HepG2 (cell line): Measurements from ENCODE around the gene NFS1. TPM values are rescaled to one million over a fixed set of nuclear protein-coding genes. Genes with fewer than 3 reads are reported as not detected.

Source experiments
- AHDC1 ChIP-seq: sonication (generic); formaldehyde crosslinking; IDR thresholded peaks from 2 replicates; pipeline ENCODE4 v1.5.1; 2020; ENCODE audit warnings: mild to moderate bottlenecking, missing genetic modification reagents, borderline replicate concordance
- GABPB1 ChIP-seq: IDR thresholded peaks from 2 replicates; pipeline ENCODE4 v1.6.1; 2016; ENCODE audit warnings: mild to moderate bottlenecking, missing genetic modification reagents, moderate library complexity, missing compliant biosample characterization
- SOX5 ChIP-seq: IDR thresholded peaks from 2 replicates; pipeline ENCODE4 v1.6.1; 2016; ENCODE audit warnings: borderline replicate concordance
- ZFP36 ChIP-seq: fragments of 150-350 bp; IDR thresholded peaks from 2 replicates; pipeline ENCODE4 v1.6.1; 2018; ENCODE audit warnings: borderline replicate concordance, low read length, low read depth; ENCODE audit not compliant: partially characterized antibody
- ZFP36L1 ChIP-seq: sonication (generic); formaldehyde crosslinking; IDR thresholded peaks from 2 replicates; pipeline ENCODE4 v1.8.0; 2022; ENCODE audit warnings: mild to moderate bottlenecking, missing genetic modification reagents, moderate library complexity
- ZNF296 ChIP-seq: sonication (generic); formaldehyde crosslinking; conservative IDR thresholded peaks from 2 replicates; pipeline ENCODE4 v1.5.0; 2020; ENCODE audit warnings: mild to moderate bottlenecking, missing genetic modification reagents
- polyA plus RNA-seq, 8 experiments: library from polyadenylated mRNA; depleted of rRNA in 3 of 8; stranded (reverse) in 7 of 8; unstranded in 1 of 8; fragments of >200 nt; fragmentation: Illumina TruSeq in 4 of 8; extraction: Trizol in 4 of 8; gene quantifications; 2 replicates each; pipeline versions ENCODE4 v1.2.1 to v1.2.3, GENCODE V29; 2011 to 2016; ENCODE audit warnings: low read depth in 4 of 8, missing spikeins in 1 of 8, mixed read lengths in 1 of 8; ENCODE audit not compliant: insufficient read depth in 1 of 8
- total RNA-seq, 5 experiments: library from RNA; depleted of rRNA; stranded (reverse); fragments of >200 nt; fragmentation: Illumina TruSeq; extraction: Trizol; gene quantifications; 2 replicates each; pipeline ENCODE4 v1.2.3, GENCODE V29; 2016; ENCODE audit warnings: low read depth in 1 of 5

Gene NFS1
- total and polyA plus RNA-seq, 2 of the 13 experiments (the other 11 are each of a cell fraction or from before 2014, with no cell fraction given), result 65.9 to 88.1 TPM

GRCh38 chr20:35720165-35721123 is 21.3 kb upstream of the NFS1 start (continued):
- TF ChIP-seq AHDC1 (CRISPR knock-in tag) (no peak), SOX5 (CRISPR knock-in tag) (no peak), GABPB1 (CRISPR knock-in tag) (no peak), ZFP36L1 (CRISPR knock-in tag) (0 out of 2 replicates have a peak, but pooled peaks have one; percentile 57), ZNF296 (no peak), ZFP36 (no peak)
